Measurements from ENCODE around the gene LDLRAD3. TPM values are rescaled to one million over a fixed set of nuclear protein-coding genes. Genes with fewer than 3 reads are reported as not detected.

Gene LDLRAD3
- polyA plus RNA-seq, 1 experiment: 7.8 TPM

- Histone ChIP-seq H3K4me3 (ENCODE audit: low read depth, low read length) (no peak overlapping the region), H3K9me3 (ENCODE audit: control insufficient read depth, insufficient read depth, low read length) (peaks cover 7% of the 10 kb centered on the region), H3K27me3 (ENCODE audit: control insufficient read depth, insufficient read depth, low read length) (no peaks in the 10 kb centered on the region), H3K27ac (ENCODE audit: low read depth, low read length) (no peak overlapping the region)
- POLR2A ChIA-PET: no interaction called here
- CTCF ChIA-PET: interaction anchor here (1.2 to 1.4 kb wide), 2 partner anchors 11 to 277 kb away, joined by 3 to 5 read pairs; no protein-coding TSS in a partner anchor
- no peak for DNase-seq (ENCODE audit: low read depth, low spot score)
- no peak for TF ChIP-seq CTCF (IDR thresholded peaks at IDR 0.05; ENCODE audit: low read depth, low read length)
Observed at GRCh38 chr11:36098087-36098486, 154.2 kb downstream of the LDLRAD3 start.

GRCh38 chr11:36098853-36099375 is 155.1 kb downstream of the LDLRAD3 start:
- Histone ChIP-seq H3K27ac (ENCODE audit: low read depth, low read length) (no peak overlapping the region), H3K27me3 (ENCODE audit: control insufficient read depth, insufficient read depth, low read length) (no peaks in the 10 kb centered on the region), H3K4me3 (ENCODE audit: low read depth, low read length) (no peak overlapping the region), H3K9me3 (ENCODE audit: control insufficient read depth, insufficient read depth, low read length) (peaks cover 1% of the 10 kb centered on the region; the same call in 1 of the 2 replicates)
- no peak for TF ChIP-seq CTCF (IDR thresholded peaks at IDR 0.05; ENCODE audit: low read depth, low read length)
- DNase-seq (ENCODE audit: low read depth, low spot score): no peak
- POLR2A ChIA-PET: no interaction called here
- CTCF ChIA-PET: interaction anchor here (0.6 to 1.4 kb wide), 4 partner anchors 10 to 277 kb away, joined by 3 to 7 read pairs (median 4); no protein-coding TSS in a partner anchor

DNA sequence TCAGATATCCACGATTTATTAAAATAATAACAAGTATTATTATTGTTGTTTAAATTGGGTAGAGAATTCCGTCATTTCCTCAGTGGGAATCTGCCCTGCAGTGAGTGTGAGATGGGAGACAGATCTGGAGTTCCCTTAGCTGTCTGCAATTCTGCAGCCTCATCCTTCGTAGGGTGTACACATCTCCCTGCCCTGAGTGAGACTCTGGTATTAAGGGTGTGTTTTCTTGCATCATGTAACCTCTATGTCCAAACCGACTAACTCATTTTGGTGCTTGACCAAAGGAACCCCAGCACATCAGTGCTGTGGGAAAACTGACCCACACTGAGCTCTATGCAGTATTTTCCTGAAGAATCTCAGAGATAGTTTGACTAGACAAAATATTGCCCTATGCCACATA is 157.6 kb downstream of the LDLRAD3 start:
- Histone ChIP-seq H3K27me3 (ENCODE audit: control insufficient read depth, insufficient read depth, low read length) (no peaks in the 10 kb centered on the region), H3K27ac (ENCODE audit: low read depth, low read length) (no peak overlapping the region), H3K9me3 (ENCODE audit: control insufficient read depth, insufficient read depth, low read length) (no peaks in the 10 kb centered on the region), H3K4me3 (ENCODE audit: low read depth, low read length) (no peak overlapping the region)
- DNase-seq (ENCODE audit: low read depth, low spot score): no peak
- ChIA-PET CTCF (interaction anchor here (1.2 kb wide), 1 partner anchor 279 kb away, joined by 3 read pairs; no protein-coding TSS in a partner anchor), POLR2A (interaction anchor here (0.7 kb wide), 1 partner anchor 166 kb away, joined by 5 read pairs; no protein-coding TSS in a partner anchor)
- TF ChIP-seq CTCF (IDR thresholded peaks at IDR 0.05; ENCODE audit: low read depth, low read length): no peak

DNA sequence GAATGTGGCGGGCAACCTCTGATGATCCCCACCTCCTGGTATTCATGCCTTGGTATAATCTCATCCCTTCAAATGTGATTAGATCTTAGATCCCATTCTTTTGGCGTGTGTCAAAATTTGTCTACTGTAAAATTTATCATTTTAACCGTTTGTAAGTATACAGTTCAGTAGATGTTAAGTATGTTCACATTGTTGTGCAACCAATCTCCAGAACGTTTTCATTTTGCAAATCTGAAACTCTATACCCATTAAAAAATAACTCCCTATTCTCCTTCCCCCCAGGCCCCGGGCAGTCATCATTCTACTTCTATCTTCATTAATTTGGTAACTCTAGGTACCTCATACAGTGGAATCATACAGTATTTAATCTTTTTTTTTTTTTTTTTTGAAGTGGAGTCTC is 159.0 kb downstream of the LDLRAD3 start:
- no peak for TF ChIP-seq CTCF (IDR thresholded peaks at IDR 0.05; ENCODE audit: low read depth, low read length)
- POLR2A ChIA-PET: no interaction called here
- Histone ChIP-seq H3K27me3 (ENCODE audit: control insufficient read depth, insufficient read depth, low read length) (no peaks in the 10 kb centered on the region), H3K27ac (ENCODE audit: low read depth, low read length) (no peak overlapping the region), H3K4me3 (ENCODE audit: low read depth, low read length) (no peak overlapping the region), H3K9me3 (ENCODE audit: control insufficient read depth, insufficient read depth, low read length) (no peaks in the 10 kb centered on the region)
- no peak for DNase-seq (ENCODE audit: low read depth, low spot score)
- CTCF ChIA-PET: no interaction called here

DNA sequence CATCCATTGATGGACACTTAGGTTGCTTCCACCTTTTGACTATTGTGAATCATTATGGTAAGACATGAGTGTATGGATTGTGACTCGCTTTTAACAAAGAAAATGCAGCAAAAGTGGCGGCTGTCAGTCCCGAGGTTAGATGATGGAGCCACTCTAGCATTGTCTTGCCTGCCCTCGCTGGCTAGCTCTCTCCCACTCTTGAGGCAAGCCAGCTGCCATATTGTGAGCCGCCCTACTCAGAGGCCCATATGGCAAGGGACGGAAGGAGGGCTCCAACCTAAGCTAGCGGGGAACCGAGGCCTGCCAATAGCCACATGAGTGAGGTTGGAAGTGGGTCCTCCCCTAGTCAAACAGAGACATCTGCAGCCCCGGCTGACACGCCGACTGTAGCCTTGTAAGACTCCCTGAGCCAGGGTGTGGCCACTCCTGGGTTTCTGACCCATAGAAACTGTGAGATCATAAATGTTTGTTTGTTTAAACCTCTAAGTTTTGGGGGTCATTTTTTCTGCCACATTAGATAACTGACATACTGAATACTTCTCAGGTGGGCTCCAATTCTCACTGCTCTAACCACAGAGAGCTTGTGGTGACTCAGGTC is 160.2 kb downstream of the LDLRAD3 start:
- H3K27me3 ChIP-seq (ENCODE audit: control insufficient read depth, insufficient read depth, low read length): no peaks in the 10 kb centered on the region
- no peaks in the 10 kb centered on the region for H3K9me3 ChIP-seq (ENCODE audit: control insufficient read depth, insufficient read depth, low read length)
- no peak overlapping the region for H3K27ac ChIP-seq (ENCODE audit: low read depth, low read length)
- no peak for TF ChIP-seq CTCF (IDR thresholded peaks at IDR 0.05; ENCODE audit: low read depth, low read length)
- ChIA-PET CTCF (interaction anchor here (1.4 kb wide), 1 partner anchor 28 kb away, joined by 3 read pairs; no protein-coding TSS in a partner anchor), POLR2A (no interaction called here)
- no peak for DNase-seq (ENCODE audit: low read depth, low spot score)
- no peak overlapping the region for H3K4me3 ChIP-seq (ENCODE audit: low read depth, low read length)
